Adipose tissue (tissue), 3 donors: ENCODE results near the gene ZBTB18. TPM values are rescaled to one million over a fixed set of nuclear protein-coding genes. Genes with fewer than 3 reads are reported as not detected.

Experiments
- H3K27ac ChIP-seq: one replicate; pipeline ENCODE4 v1.5.1; 2013; ENCODE audit warnings: low read depth, low read length
- WGBS, 3 donors: extraction: QIAGEN DNeasy Blood & Tissue Kit; methylation state at CpG; one replicate each; pipeline ENCODE4 v1.1.7; 2013; 5-methylcytosine and 5-hydroxymethylcytosine counted together
- polyA plus RNA-seq, 3 donors: library from polyadenylated mRNA; stranded (reverse); fragments of 200-250 nt; gene quantifications; one replicate each; pipeline ENCODE4 v1.2.3, GENCODE V29; 2013
- donor health status: healthy with polysubstance abuse.
- donor health status: Bipolar disorder and iron deficiency.
- donor health status: healthy.

Gene ZBTB18
- polyA plus RNA-seq, 3 donors: 5.0 to 8.2 (median 7.2) TPM

DNA sequence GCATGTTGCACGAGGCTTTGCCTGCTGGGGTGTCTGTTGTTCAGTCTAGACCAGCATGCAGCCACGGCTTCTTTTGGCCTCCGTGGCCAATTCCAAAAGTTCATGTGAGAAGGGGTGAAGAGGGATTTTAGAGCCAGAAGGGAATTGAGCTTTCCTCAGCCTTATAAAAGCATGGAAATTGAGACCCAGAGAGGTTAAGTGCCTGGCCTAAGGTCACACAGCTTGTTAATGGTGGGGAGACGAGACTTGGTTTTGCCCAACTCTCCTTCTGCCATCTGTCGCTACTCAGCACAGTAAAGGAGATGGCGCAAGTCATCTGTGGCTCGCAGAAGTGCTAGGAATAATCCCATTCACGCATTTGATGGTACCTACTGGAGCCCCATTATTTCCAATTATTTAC, 25.7 kb downstream of the ZBTB18 start:
- WGBS, 3 donors: 84 to 91% (median 86%) methylated on average over 8 of the region's 8 CpGs
- no peak overlapping the region for H3K27ac ChIP-seq

DNA sequence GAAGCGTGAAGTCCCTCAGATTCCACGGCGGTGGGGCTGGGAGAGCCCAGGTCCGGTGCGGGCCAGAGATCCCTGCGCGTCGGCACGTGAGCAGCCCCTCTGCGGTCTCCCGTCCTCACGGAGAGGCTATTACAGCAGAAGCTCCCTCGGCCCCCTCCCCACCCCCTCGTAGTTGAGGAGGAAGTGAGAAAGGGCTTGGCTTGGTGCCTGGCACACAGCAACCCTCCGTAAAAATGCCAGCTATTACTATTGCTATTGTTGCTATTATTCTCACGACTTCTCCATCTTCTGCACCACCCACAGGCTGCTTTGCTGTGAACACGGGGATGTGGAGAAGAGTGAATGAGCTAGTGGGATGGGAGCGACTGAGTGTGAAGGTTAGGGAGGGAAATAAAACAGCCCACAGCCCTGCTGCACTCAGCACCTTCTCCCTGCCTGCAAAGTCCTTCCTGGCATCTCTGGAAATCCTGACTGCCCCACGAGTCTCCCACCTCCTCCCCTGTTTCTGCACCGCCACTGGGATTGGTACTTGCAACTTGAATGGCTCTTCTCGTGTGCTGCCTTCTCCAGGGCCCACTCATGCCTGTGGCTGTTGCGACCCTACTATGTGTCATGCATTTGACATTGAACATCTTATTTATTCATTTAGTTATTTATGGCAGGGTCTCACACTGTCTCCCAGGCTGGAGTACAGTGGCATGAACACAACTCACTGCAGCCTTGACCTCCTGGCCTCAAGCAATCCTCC, 26.6 kb downstream of the ZBTB18 start:
- no peak overlapping the region for H3K27ac ChIP-seq
- 68 to 72% (median 68%) methylated on average over 22 of the region's 22 CpGs for WGBS, 3 donors

DNA sequence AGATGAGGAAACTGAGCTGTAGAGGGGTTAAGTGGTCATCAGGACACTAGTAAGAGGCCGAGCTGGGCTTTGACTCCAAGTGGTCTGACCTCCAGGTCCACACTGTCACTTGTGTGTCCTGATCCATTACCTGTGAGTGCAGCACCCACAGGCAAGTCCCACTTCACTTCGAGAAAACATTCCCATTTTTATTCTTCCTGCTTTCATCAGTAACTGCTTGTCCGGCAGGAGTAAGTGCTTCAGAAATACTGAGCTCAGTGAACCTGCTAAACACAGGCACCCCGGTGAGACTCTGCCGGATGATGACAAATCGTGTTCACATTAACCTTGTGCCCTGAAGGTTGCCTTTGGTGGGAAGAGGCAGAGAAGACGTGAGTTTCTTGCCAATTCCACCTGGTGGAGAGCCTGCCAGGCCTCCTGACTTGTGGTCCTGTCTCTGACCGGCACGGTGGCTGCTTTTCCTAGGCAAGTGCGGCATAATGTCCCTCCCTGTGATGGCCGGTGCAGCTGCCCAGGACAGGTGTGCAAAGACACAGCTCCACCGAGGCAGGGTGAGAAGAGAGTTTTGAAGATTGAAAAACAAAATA, 29.4 kb downstream of the ZBTB18 start:
- H3K27ac ChIP-seq: no peak overlapping the region
- WGBS, 3 donors: 63 to 75% (median 68%) methylated on average over 12 of the region's 12 CpGs

DNA sequence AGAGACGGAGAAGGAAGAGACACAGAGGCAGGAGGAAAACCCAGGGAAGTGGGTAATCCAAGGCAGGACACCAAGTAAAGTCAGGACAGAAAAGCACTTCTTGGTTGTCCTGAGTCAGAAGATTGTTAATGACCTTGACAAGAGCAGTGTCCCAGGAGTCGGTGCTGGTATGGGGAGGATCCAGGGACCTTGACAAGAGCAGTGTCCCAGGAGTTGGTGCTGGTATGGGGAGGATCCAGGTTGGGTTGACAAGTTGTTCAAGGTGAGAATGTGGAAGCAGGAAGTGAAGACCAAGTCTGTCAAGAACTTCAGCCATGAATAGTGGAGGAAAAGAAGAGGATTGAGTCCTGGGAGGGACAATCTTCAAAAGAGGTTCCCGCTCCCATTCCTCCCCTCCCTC, 31.9 kb downstream of the ZBTB18 start:
- no peak overlapping the region for H3K27ac ChIP-seq
- 86 to 93% (median 87%) methylated on average over 3 of the region's 3 CpGs for WGBS, 3 donors

DNA sequence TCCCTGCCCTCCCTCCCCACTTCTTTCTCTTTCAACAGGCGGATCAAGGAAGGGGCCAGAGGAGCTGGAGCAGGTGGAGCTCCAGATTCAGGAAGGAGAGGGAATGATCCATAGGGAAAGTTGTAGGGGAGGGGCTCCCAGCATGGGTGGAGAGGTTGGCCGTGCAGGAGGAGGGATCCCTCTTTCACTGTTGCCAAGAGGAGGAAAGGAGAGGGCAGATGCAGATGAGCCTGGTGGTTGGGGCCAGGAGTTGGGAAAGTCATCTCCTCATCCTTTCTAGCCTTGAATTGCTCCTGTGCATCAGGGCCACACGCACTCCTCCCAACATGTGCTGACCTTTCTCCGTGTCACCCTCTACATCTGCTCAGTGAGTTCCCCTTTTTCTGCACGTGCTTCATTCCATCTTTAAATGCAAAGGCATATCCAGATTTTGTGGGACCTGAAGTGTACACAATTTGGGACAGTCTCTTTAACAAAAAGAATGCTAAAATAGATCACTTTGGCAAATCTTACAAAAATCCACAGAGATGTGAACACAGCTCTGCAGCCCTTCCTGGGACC, 32.4 kb downstream of the ZBTB18 start:
- no peak overlapping the region for H3K27ac ChIP-seq
- 58 to 77% (median 60%) methylated on average over 5 of the region's 5 CpGs for WGBS, 3 donors

DNA sequence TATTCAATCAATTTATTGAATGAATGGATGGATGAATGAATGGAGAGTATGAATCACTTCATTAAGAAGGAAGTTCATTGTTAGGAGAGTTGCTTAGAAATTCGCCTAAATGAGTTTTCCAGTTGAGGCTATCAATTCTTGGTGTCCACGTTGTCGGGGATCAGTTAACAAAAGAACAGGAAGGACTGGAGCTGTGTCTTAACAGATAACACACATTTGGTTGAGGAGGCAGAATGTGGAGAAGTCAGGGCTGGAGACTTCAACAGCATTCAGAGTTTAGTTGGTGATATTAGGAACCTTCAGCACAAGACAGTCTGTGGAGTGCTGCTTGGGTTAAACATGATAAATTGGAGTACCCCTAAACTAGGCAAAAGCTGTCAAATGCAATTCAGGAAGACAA, 33.7 kb downstream of the ZBTB18 start:
- 32 to 64% (median 52%) methylated on average over 3 of the region's 3 CpGs for WGBS, 3 donors
- H3K27ac ChIP-seq: no peak overlapping the region

DNA sequence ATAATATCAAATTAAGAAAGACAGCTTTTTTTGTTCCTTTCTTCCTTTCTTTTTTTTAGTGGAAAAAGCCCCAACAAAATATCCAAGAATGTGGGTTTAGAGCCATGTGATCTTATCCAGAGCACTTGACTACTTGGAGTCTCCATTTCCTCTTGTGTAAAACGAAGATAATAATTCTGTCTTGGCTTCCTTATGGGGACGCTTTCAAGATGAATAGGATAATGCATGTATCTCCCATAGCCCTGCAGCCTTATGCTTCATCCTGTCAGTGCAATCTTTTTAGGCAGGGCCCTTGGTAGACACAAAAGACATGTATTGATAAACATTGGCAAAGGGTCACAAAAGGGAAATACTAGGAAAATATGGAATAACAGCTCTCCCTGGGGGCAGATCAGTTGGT, 34.8 kb downstream of the ZBTB18 start:
- 79 to 89% (median 87%) methylated on average over 2 of the region's 2 CpGs for WGBS, 3 donors
- no peak overlapping the region for H3K27ac ChIP-seq

DNA sequence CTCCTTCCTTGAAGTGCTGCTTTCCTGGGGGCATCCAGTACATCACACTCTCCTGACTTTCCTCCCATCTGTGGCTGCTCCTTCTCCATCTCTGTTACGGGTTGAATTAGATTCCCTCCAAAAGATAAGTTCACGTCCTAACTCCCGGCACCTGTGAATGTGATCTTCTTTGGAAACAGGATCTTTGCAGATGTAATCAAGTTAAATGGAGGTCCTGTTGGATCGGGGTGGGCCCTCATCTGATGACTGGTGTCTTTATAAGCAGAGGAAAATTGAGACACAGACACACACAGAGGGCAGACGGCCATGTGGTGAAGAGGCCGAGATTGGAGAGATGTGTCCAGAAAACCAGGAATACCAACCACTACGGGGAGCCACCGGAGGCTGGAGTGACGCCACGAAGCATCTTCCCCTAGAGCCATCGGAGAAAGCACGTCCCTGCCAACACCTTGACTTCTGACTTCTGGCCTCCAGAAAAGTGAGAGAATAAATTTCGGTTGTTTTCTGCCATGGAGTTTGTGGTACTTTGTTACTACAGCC, 36.0 kb downstream of the ZBTB18 start:
- WGBS, 3 donors: 90 to 94% (median 92%) methylated on average over 13 of the region's 13 CpGs
- H3K27ac ChIP-seq: no peak overlapping the region

DNA sequence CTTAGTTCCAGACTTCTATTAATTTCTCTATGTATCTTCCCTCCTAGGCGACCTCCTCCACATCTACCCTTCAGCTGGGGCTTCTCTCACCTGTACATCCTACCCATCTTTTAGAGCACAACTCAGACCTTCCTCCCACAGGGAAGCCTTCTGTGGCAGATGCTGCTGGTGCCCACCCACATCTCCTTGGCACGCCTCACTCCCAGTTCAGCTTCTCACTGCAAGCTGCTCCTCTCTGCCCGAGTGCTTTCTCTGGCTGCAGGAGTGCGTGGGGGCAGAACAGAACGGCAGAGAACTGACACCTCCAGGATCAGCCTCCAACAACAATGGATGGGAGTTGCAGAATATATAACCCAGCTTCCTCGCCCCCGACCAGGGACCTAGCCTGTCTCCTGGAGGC, 36.5 kb downstream of the ZBTB18 start:
- WGBS, 3 donors: 66 to 79% (median 68%) methylated on average over 7 of the region's 7 CpGs

DNA sequence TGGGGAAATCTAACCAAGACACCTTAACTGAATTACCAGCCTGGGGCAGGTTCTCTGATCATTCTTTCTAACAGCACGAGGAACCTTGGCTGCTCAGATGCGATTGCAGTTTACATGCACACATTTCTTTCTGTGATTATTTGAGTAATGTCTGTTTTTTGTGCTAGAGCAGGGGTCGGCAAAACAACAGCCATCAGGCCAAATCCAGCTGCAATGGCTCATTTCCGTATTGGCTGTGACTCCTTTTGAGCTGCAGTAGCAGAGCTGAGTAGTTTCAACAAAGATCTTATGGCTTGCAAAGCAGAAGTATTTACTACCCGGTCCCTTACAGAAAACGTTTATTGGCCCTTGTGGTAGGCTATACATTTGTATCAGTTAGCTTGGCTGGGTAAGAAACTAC, 37.1 kb downstream of the ZBTB18 start:
- no peak overlapping the region for H3K27ac ChIP-seq
- 71 to 76% (median 74%) methylated on average over 6 of the region's 6 CpGs for WGBS, 3 donors

More for the DNA sequence above, 36.5 kb downstream of the ZBTB18 start:
- no peak overlapping the region for H3K27ac ChIP-seq

DNA sequence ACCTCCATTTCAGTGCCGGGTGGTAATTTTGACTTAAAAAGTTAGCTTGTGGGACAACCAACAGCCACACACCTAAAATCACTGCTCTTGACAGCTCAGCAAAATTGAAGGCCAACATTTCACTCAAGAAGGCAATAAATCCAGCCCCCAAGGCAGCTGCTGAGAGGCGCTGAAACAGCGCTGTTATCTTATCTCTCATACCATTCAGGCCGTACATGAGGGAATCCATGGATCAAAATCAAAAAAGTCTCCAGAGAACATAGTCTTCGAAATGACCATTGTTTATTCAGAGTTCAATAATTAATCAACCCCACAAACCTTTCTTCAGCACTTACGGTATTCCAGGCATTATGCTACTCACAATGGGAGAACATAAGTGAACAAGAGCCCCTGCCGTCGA, 38.5 kb downstream of the ZBTB18 start:
- 35 to 73% (median 72%) methylated on average over 8 of the region's 8 CpGs for WGBS, 3 donors
- H3K27ac ChIP-seq: no peak overlapping the region

DNA sequence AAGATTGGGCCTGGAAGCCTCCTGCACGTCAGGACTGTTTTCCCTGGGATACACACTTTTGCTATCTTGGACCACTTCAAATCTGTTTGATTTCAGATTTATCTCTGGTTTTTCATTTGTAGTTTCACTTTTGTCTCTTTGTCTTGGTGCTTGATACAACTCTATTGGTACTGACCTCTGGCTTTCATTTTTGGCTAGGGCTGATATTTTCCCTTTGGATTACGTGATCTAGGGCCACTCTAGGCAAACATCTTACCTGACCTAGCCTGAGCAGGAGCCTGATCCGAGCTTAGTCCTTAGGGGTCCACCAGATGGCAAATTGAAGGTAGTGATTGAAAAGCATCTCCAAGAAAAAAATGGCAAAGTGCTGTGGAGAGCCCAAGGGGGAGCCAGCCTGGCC, 39.6 kb downstream of the ZBTB18 start:
- 45 to 74% (median 65%) methylated on average over 3 of the region's 3 CpGs for WGBS, 3 donors
- no peak overlapping the region for H3K27ac ChIP-seq

DNA sequence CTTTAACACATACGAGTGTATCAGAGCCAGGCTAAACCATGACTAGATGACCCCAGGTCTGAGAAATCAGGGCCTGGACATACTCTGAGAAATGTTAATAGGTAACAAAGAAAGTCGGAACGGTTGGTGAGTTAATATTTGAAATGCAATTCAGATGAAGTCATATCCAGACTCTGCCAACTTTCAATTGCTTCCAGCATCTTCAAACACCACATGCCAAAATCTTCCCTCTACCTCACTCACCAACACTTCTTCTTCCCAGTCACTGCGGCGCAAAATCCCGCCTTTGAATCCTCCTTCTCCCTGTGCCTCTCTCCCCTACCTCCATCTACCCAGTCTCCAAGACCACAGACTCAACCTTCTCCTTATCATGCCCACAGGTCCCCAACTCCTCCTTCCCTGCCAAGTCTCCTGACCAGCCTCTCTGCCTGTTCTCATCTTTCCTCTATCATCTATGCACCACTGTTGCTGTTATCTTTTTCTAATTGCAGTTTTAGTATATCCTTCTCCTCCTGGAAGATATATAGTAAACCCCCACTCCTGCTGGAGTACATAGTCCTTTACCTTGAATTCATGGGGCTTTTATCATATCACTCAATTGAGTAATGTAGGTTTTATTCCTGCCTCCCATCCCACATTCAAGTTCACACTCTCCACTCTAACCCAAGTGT, 41.3 kb downstream of the ZBTB18 start:
- WGBS, 3 donors: 60 to 67% (median 64%) methylated on average over 6 of the region's 6 CpGs
- no peak overlapping the region for H3K27ac ChIP-seq

DNA sequence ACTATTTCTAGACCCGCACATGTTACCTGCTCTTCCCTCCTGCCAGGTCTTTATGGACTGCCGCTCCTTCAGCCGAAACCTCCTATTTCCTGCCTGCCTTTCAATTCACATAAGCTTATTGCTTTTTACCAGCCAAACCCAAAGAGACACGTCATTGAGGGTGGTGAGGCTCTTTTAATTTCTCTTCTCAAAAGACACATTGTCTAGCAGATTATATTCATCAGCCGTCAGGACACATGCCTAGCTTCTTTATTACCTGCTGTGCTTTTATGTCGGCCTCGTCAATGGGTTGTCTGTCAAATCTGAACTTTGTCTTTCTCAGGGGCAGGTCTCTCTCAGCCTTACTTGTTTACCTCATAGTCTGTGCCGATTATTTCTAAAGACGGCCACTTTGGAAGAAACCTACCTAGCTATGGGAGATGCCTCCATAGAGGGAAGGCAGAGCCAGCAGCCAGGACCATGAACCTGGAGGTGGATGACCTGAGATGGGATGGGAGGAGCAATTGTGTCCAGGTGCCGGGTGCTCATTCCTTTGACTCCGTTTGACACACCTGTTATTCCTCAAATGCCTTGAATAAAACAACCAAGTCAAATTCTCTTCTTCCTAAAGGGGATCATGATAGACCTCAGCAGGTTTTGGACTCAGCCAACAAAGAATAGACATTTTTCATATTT, 42.0 kb downstream of the ZBTB18 start:
- no peak overlapping the region for H3K27ac ChIP-seq
- WGBS, 3 donors: 70 to 83% (median 83%) methylated on average over 11 of the region's 11 CpGs

DNA sequence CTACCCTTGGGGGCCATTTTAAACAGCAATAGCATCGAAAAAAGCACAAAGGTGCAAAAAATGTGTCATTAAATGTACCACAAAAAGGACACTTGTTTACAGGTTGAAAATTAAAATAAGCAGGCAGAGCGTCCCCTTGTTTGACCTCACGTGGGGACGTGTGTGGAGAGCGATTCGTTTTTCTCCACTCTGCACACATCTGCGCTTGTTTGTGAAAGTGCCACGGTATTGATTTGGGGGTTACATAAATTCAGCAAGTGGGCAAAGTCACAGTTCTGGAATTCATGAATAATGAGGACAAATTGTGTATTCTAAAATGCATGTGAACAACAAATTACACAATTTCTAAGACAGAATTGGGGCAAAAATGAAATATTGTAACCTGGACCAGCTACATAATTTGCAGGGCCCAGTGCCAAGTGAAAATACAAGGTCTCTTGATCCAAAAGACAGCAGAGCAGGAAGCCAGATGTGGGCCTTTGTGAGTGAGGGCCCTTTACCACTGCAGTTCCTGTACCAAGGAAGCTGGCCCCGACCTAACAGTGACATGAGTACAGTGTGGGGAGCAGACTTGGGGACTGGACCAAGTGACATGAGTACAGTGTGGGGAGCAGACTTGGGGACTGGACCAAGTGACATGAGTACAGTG, 43.9 kb downstream of the ZBTB18 start:
- H3K27ac ChIP-seq: no peak overlapping the region
- 63 to 87% (median 87%) methylated on average over 9 of the region's 9 CpGs for WGBS, 3 donors

DNA sequence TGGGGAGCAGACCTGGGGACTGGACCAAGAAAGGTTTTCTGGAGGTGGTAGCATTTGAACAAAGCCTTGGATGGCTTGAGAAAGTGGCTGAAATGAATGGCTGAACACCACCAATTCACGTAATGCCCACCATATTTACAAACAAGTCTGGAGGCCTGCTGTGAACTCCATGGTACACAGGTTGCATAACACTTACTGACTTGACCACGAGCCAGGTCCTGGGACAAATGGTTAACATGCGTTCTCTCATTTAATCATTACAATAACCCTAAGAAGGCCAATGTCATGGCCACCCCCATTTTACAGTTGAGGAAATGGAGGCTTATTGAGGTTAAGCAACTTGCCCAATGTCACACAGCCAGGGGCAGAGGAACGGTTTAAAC, 44.4 kb downstream of the ZBTB18 start:
- 75 to 88% (median 84%) methylated on average over 4 of the region's 4 CpGs for WGBS, 3 donors
- no peak overlapping the region for H3K27ac ChIP-seq

DNA sequence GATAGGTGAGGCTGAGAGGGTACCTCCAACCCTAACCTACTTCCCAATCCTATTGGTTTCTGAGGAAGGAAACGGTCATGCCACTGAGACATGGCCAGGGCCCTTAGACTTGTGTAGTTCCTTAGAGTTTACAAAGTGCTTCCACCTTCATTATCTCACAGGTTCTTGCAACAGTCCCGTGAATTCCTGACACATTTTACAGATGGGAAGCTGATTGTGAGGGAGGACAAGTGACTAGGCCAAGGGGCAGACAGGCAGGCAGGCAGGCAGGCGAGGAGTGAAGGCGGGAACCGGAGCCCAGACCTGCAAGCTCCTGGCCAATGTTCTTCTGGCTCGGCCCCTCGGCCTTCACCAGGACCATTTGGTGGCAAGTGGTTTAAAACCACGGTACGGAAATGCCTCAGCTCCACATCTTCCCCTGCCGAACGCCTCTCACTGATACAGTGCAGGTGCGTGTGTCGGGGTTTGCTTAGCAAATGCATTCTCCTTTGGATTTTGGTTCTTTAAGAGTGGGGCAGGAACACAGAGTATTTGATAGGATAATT, 45.1 kb downstream of the ZBTB18 start:
- H3K27ac ChIP-seq: no peak overlapping the region
- WGBS, 3 donors: 87 to 93% (median 89%) methylated on average over 13 of the region's 13 CpGs

DNA sequence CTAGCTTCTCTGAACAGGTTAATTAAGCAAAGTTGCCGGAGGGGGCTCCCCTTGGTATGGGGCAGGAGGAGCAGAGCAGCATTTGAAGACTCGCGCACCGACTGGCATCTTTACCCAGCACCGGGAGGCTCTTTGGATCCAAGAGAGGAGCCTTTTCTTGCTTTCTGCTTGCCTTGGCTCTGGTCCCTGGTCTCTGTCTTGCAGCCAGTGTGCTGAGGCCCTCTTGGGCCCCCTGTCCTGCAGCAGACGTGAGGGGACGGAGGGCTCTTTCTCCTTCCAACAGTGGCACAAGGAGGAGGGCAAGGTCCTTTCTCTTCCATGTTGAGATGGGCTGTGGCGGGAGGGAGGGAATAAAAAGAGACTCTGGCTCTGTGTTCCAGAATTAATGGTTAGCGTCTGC, 45.6 kb downstream of the ZBTB18 start:
- no peak overlapping the region for H3K27ac ChIP-seq
- 88 to 95% (median 92%) methylated on average over 9 of the region's 9 CpGs for WGBS, 3 donors
